Measurements from ENCODE around the gene KRTAP1-4.

KRTAP1-4 gene

DNA sequence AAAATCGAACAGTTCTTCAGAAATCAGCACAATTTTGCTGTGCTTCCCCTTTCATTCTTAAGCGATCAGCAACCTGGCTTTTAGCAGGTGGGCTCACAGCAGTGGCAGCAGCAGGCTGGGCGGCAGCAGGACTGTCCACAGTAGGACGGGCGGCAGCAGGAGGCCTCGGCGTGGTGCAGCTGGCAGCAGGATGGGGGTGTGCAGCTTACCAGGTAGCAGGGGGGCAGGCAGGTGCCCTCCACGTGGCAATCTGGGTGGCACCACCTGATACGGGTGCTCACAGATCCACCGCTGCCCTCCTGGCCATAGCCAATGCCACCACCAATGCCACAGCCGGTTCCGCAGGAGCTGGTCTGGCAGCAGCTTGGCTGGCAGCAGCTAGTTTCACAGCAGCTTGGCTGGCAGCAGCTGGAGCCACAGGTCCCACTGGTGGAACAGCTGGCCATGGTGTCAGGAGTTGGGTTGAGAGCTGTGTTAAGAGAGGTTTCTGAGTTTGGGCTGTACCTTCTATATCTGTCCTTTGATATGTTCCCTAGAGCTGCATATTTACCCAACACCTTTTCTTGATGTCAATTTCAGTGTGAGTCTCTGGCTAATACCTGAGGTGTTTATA, at the start of gene KRTAP1-4:
TSS of gene KRTAP1-4 (minus strand) at position 563 of the 613 bp plus-strand sequence. CDS start at position 446, 117 bp downstream.
- TF ChIP-seq CTCF (IDR thresholded peaks at IDR 0.05), result no peak
- Histone ChIP-seq H3K27ac (no peak within 1 kb of the TSS), H3K4me3 (no peak within 1 kb of the TSS)
- DNase-seq (ENCODE audit: low spot score), result no peak

DNA sequence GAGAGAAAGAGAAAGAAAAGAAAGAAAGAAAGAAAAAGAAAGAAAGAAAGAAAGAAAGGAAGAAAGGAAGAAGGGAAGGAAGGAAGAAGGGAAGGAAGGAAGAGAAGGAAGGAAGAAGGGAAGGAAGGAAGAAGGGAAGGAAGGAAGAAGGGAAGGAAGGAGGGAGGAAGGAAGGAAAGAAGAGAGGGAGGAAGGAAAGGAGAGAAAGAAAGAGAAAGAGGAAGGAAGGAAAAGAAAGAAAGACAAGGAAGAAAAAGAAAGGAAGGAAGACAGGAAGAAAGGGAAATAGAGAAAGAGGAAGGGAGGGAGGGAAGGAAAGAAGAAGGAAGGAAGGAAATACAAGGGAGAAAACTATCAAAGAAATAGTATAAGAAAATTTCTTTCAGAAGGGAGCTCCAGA, 46.8 kb upstream of the KRTAP1-4 start:
- no peak overlapping the region for H3K4me3 ChIP-seq
- no peak overlapping the region for H3K27ac ChIP-seq
- no peak for DNase-seq (ENCODE audit: low spot score)
- TF ChIP-seq CTCF (IDR thresholded peaks at IDR 0.05), result no peak

DNA sequence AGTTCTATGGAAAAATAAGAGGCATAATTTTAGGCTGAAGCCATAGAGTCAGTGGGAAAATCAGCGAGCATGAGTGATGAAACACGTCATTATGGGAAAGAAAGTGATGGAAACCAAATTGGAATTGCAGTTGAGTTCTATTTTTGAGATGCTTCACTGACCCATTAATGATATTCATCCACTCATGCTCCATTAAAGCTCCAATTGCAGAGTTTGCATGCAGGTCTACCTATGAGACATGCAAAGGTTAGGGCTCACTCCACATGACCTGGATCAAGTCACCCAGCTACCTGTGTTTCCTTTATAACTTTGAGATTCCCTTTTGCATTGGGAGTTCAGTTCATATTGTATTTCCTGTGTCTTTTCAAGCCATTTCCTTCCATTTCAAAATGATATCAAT, 43.7 kb upstream of the KRTAP1-4 start:
- no peak overlapping the region for H3K4me3 ChIP-seq
- H3K27ac ChIP-seq, result no peak overlapping the region
- no peak for TF ChIP-seq CTCF (IDR thresholded peaks at IDR 0.05)
- no peak for DNase-seq (ENCODE audit: low spot score)

GRCh38 chr17:41071606-41072360, 41.8 kb upstream of the KRTAP1-4 start:
- TF ChIP-seq CTCF (IDR thresholded peaks at IDR 0.05), result no peak
- Histone ChIP-seq H3K4me3 (no peak overlapping the region), H3K27ac (no peak overlapping the region)
- no peak for DNase-seq (ENCODE audit: low spot score)

DNA sequence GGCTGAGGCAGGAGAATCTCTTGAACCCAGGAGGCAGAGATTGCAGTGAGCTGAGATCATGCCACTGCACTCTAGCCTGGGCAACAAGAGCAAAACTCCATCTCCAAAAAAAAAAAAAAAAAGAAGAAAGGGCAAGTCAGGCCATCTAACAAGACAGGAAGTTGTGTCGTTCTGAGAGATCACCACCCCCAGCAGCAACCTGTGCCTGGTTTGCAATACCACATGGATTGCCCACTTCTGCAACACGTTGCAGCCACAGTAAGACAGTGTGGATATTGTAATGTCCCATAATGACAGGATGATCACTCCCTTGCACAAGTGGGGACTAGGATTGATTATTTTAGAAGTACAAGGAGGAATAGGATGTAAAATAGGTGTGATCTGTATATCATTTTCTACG, 39.0 kb upstream of the KRTAP1-4 start:
- Histone ChIP-seq H3K27ac (no peak overlapping the region), H3K4me3 (no peak overlapping the region)
- DNase-seq (ENCODE audit: low spot score), result no peak
- no peak for TF ChIP-seq CTCF (IDR thresholded peaks at IDR 0.05)

- Histone ChIP-seq H3K4me3 (no peak overlapping the region), H3K27ac (no peak overlapping the region)
- DNase-seq (ENCODE audit: low spot score), result no peak
- no peak for TF ChIP-seq CTCF (IDR thresholded peaks at IDR 0.05)
Observed at GRCh38 chr17:41067281-41067680, 37.3 kb upstream of the KRTAP1-4 start.
